Peyer's patch (tissue), 4 donors: Measurements from ENCODE around the gene MFN2.

Experiments used
- POLR2A ChIP-seq, 2 donors: fragments of 450-650 bp; IDR thresholded peaks; one replicate each; pipeline ENCODE4 v1.5.1; 2017; ENCODE audit warnings: antibody characterized with exemption in 2 of 2, mild to moderate bottlenecking in 2 of 2, moderate library complexity in 2 of 2
- TF ChIP-seq, protein P1 (sequence below), 6 experiments: fragments of 450-650 bp in 4 of 6; fragments of 200-600 bp in 2 of 6; sonication (generic) in 1 of 6; IDR thresholded peaks; one replicate each; pipeline ENCODE4 v1.5.1; 2017 to 2019; ENCODE audit warnings: antibody characterized with exemption in 6 of 6, mild to moderate bottlenecking in 3 of 6, moderate library complexity in 1 of 6

DNA sequence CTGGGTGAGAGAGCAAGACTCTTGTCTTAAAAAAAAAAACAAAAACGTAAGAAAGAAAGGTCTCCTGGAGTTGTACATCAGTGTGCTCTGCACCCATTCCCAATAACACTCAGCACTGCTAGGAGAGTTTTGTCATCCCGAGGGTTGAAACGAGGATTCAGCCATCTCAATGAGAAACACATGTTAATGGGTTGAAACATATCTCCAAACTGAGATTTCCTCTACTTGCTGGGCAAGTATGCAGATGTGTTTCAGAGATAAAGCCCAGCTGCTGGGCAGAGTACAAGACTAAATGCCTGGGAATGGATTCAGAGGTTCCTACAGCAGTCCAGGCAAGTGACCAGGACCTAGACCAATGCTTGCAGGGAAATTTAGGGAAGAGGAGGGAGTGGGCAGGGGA, 2.6 kb upstream of the MFN2 start:
- no peak for TF ChIP-seq POLR2A (IDR thresholded peaks at IDR 0.05)
- TF ChIP-seq, protein P1, sequence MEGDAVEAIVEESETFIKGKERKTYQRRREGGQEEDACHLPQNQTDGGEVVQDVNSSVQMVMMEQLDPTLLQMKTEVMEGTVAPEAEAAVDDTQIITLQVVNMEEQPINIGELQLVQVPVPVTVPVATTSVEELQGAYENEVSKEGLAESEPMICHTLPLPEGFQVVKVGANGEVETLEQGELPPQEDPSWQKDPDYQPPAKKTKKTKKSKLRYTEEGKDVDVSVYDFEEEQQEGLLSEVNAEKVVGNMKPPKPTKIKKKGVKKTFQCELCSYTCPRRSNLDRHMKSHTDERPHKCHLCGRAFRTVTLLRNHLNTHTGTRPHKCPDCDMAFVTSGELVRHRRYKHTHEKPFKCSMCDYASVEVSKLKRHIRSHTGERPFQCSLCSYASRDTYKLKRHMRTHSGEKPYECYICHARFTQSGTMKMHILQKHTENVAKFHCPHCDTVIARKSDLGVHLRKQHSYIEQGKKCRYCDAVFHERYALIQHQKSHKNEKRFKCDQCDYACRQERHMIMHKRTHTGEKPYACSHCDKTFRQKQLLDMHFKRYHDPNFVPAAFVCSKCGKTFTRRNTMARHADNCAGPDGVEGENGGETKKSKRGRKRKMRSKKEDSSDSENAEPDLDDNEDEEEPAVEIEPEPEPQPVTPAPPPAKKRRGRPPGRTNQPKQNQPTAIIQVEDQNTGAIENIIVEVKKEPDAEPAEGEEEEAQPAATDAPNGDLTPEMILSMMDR (IDR thresholded peaks at IDR 0.05), result no peak
